HL-60 (cell line): Measurements from ENCODE around the gene SLC29A4.

Experiments
- DNase-seq, 2 experiments: peaks; one replicate each; pipeline ENCODE4 v3.0.0-alpha.2; 2010 to 2020; ENCODE audit warnings: low read depth in 1 of 2, low spot score in 1 of 2
- H3K27ac ChIP-seq: fragments of 250-450 bp; sonication (Bioruptor Pico); replicated peaks from 2 replicates; pipeline ENCODE4 v1.5.1; 2020; ENCODE audit warnings: mild to moderate bottlenecking, moderate library complexity
- H3K27me3 ChIP-seq: fragments of 250-450 bp; sonication (Bioruptor Pico); 2 replicates; pipeline ENCODE4 v1.5.1; 2021; ENCODE audit warnings: mild to moderate bottlenecking, moderate library complexity; ENCODE audit not compliant: insufficient read depth, poor library complexity, severe bottlenecking
- H3K4me3 ChIP-seq: replicated peaks from 2 replicates; pipeline ENCODE4 v1.5.1; 2011; ENCODE audit warnings: mild to moderate bottlenecking, control low read depth, low read length; ENCODE audit not compliant: insufficient read depth
- CTCF ChIP-seq: IDR thresholded peaks from one replicate; pipeline ENCODE4 v1.5.1; 2011; ENCODE audit warnings: low read length, control low read depth, inconsistent platforms; ENCODE audit not compliant: insufficient read depth
- GABPA ChIP-seq: IDR thresholded peaks from 2 replicates; pipeline ENCODE4 v1.6.1; 2012; ENCODE audit warnings: low read depth
- POLR2AphosphoS5 ChIP-seq: IDR thresholded peaks from 2 replicates; pipeline ENCODE4 v1.6.1; 2012; ENCODE audit warnings: low read depth
- REST ChIP-seq: IDR thresholded peaks from 2 replicates; pipeline ENCODE4 v1.6.1; 2012; ENCODE audit warnings: low read depth; ENCODE audit not compliant: insufficient replicate concordance
- SPI1 ChIP-seq: IDR thresholded peaks from 2 replicates; pipeline ENCODE4 v1.6.1; 2012; ENCODE audit warnings: low read depth, mild to moderate bottlenecking, borderline replicate concordance

Gene SLC29A4

GRCh38 chr7:5330288-5330687, 47.5 kb downstream of the SLC29A4 start:
- DNase-seq = no peak
- no peaks in the 10 kb centered on the region for H3K27me3 ChIP-seq
- H3K4me3 ChIP-seq = no peak overlapping the region
- no peak overlapping the region for H3K27ac ChIP-seq
- TF ChIP-seq CTCF (no peak), GABPA (no peak), REST (no peak), SPI1 (no peak), POLR2AphosphoS5 (no peak)

- no peak for TF ChIP-seq GABPA
- TF ChIP-seq CTCF = no peak
- TF ChIP-seq SPI1 = no peak
- no peak for TF ChIP-seq REST
- no peak for TF ChIP-seq POLR2AphosphoS5
- Histone ChIP-seq H3K4me3 (no peak overlapping the region), H3K27ac (no peak overlapping the region), H3K27me3 (no peaks in the 10 kb centered on the region)
- DNase-seq = no peak
These were observed 49.8 kb downstream of the SLC29A4 start for GRCh38 chr7:5332579-5332978.

GRCh38 chr7:5333121-5334045, 50.6 kb downstream of the SLC29A4 start:
- Histone ChIP-seq H3K4me3 (no peak overlapping the region), H3K27me3 (no peaks in the 10 kb centered on the region), H3K27ac (no peak overlapping the region)
- no peak for DNase-seq
- TF ChIP-seq SPI1 = no peak
- no peak for TF ChIP-seq GABPA
- no peak for TF ChIP-seq CTCF
- no peak for TF ChIP-seq POLR2AphosphoS5
- no peak for TF ChIP-seq REST
